GM12864 (cell line): ENCODE data around the gene ZNF341.

Source experiments
- DNase-seq: peaks from one replicate; pipeline ENCODE4 v3.0.0-alpha.2; 2011; ENCODE audit warnings: low read depth
- H3K4me3 ChIP-seq: 2 replicates; pipeline ENCODE4 v1.5.1; 2011; ENCODE audit warnings: mild to moderate bottlenecking, low read depth, low read length, control low read depth
- CTCF ChIP-seq: IDR thresholded peaks from 2 replicates; pipeline ENCODE4 v1.5.1; 2011; ENCODE audit warnings: low read depth, mild to moderate bottlenecking, moderate library complexity, low read length, control low read depth, inconsistent platforms; ENCODE audit errors: missing control alignments

Gene ZNF341

GRCh38 chr20:33835615-33836172 lies 103.9 kb downstream of the ZNF341 start:
- no peak for DNase-seq
- no peak overlapping the region for H3K4me3 ChIP-seq
- no peak for TF ChIP-seq CTCF

GRCh38 chr20:33836277-33836676 lies 104.5 kb downstream of the ZNF341 start:
- no peak for DNase-seq
- no peak for TF ChIP-seq CTCF
- no peak overlapping the region for H3K4me3 ChIP-seq

GRCh38 chr20:33837096-33837830 lies 105.5 kb downstream of the ZNF341 start:
- TF ChIP-seq CTCF: no peak
- DNase-seq: no peak
- no peak overlapping the region for H3K4me3 ChIP-seq

GRCh38 chr20:33838035-33838864 lies 106.5 kb downstream of the ZNF341 start:
- TF ChIP-seq CTCF: no peak
- no peak overlapping the region for H3K4me3 ChIP-seq
- no peak for DNase-seq

GRCh38 chr20:33839591-33839990 lies 107.8 kb downstream of the ZNF341 start:
- DNase-seq: no peak
- no peak overlapping the region for H3K4me3 ChIP-seq
- TF ChIP-seq CTCF: no peak

- no peak for DNase-seq
- H3K4me3 ChIP-seq: no peak overlapping the region
- TF ChIP-seq CTCF: no peak
Measured at GRCh38 chr20:33840160-33840559, 108.4 kb downstream of the ZNF341 start.
